Uterus (tissue), 2 donors: ENCODE data around the gene DHRS3.
A peak's percentile ranks its signal among the peaks of the same experiment; 100 is the strongest.

Source experiments
- POLR2A ChIP-seq, 2 donors: fragments of 450-650 bp; IDR thresholded peaks; one replicate each; pipeline ENCODE4 v1.6.1; 2016; ENCODE audit warnings: antibody characterized with exemption in 2 of 2, mild to moderate bottlenecking in 1 of 2, moderate library complexity in 1 of 2
- TF ChIP-seq, protein P1 (sequence below), 4 experiments: fragments of 200-600 bp in 2 of 4; fragments of 450-650 bp in 2 of 4; sonication (generic) in 2 of 4; IDR thresholded peaks; one replicate each; pipeline ENCODE4 v1.5.1; 2016 to 2019; ENCODE audit warnings: antibody characterized with exemption in 4 of 4, mild to moderate bottlenecking in 2 of 4, moderate library complexity in 1 of 4

DNA sequence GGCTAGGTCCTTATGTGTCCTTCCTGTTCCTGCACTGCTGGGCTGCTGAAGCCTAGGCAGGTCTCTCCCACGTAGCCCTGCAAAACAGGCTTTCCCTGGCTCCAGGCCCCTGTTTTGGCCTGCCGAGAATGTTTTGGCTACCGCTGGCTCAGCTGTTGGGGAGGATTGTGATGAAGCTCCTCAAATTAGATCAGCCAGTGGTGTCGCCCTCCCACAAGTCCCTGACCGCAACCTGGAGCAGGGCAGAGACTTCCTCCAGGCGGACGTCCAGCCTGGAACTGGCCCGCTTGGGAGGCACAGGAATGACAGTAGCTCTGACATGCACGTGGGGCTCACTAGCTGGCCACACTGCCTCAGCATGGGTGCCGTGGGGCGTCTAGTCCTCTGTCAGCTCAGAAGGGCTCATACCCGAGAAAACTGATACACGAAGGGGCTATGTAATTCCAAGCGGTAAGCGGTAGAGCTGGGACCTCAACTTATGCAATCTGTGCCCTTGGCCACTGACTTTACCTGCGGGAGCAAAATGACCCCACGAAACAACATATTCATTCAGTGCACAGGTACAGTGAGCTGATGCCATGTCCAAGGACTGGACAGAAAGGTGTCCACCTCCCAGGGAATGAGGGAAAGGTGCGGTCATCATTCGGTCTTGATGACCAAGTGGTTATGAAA is 26.6 kb downstream of the DHRS3 start:
- TF ChIP-seq, protein P1, sequence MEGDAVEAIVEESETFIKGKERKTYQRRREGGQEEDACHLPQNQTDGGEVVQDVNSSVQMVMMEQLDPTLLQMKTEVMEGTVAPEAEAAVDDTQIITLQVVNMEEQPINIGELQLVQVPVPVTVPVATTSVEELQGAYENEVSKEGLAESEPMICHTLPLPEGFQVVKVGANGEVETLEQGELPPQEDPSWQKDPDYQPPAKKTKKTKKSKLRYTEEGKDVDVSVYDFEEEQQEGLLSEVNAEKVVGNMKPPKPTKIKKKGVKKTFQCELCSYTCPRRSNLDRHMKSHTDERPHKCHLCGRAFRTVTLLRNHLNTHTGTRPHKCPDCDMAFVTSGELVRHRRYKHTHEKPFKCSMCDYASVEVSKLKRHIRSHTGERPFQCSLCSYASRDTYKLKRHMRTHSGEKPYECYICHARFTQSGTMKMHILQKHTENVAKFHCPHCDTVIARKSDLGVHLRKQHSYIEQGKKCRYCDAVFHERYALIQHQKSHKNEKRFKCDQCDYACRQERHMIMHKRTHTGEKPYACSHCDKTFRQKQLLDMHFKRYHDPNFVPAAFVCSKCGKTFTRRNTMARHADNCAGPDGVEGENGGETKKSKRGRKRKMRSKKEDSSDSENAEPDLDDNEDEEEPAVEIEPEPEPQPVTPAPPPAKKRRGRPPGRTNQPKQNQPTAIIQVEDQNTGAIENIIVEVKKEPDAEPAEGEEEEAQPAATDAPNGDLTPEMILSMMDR (IDR thresholded peaks at IDR 0.05), result peak in 3 of 4 experiments; percentile 6 to 26 (median 13)
- no peak for TF ChIP-seq POLR2A (IDR thresholded peaks at IDR 0.05)
